Gastrocnemius medialis (tissue), 4 donors: ENCODE measurements around the gene PLAGL2.
"Not testable (repeated sequence)": the region's sequence is repeated elsewhere in the genome, so short reads cannot be mapped to it uniquely, and the experiment has no call there.

ENCODE experiments used
- CTCF ChIP-seq, 5 experiments: fragments of 450-650 bp in 3 of 5; fragments of 200-600 bp in 2 of 5; sonication (generic) in 2 of 5; IDR thresholded peaks in 4 of 5; conservative IDR thresholded peaks in 1 of 5; 1 replicate in 4 of 5; 2 replicates in 1 of 5; pipeline ENCODE4 v1.5.1; 2016 to 2019; ENCODE audit warnings: antibody characterized with exemption in 5 of 5, mild to moderate bottlenecking in 3 of 5, moderate library complexity in 3 of 5
- POLR2A ChIP-seq, 2 donors: fragments of 450-650 bp; IDR thresholded peaks; one replicate each; pipeline ENCODE4 v1.6.1; 2017; ENCODE audit warnings: antibody characterized with exemption in 2 of 2, mild to moderate bottlenecking in 2 of 2, moderate library complexity in 2 of 2

- TF ChIP-seq CTCF (IDR thresholded peaks at IDR 0.05 in 4 of 5, conservative IDR thresholded peaks at IDR 0.05 in 1 of 5); POLR2A (IDR thresholded peaks at IDR 0.05): not testable (repeated sequence)
Observed at GRCh38 chr20:32177696-32178095, 29.8 kb downstream of the PLAGL2 start.
